IPS-15b (cell line): Measurements from ENCODE around the gene ADGRF4.
"Not testable (repeated sequence)": the region's sequence is repeated elsewhere in the genome, so short reads cannot be mapped to it uniquely, and the experiment has no call there.

Source experiments
- H3K27me3 ChIP-seq: one replicate; pipeline ENCODE4 v1.6.1; 2013; ENCODE audit warnings: low read length; ENCODE audit not compliant: control insufficient read depth, insufficient read depth
- H3K36me3 ChIP-seq: one replicate; pipeline ENCODE4 v1.6.1; 2013; ENCODE audit warnings: low read length; ENCODE audit not compliant: control insufficient read depth, insufficient read depth
- H3K4me1 ChIP-seq: one replicate; pipeline ENCODE4 v1.6.1; 2013; ENCODE audit warnings: mild to moderate bottlenecking, low read length; ENCODE audit not compliant: control insufficient read depth, insufficient read depth
- H3K4me3 ChIP-seq: one replicate; pipeline ENCODE4 v1.5.1; 2013; ENCODE audit warnings: low read depth, low read length
- H3K9ac ChIP-seq: one replicate; pipeline ENCODE4 v1.6.1; 2013; ENCODE audit warnings: low read depth, mild to moderate bottlenecking, low read length
- H3K9me3 ChIP-seq: one replicate; pipeline ENCODE4 v1.6.1; 2013; ENCODE audit warnings: mild to moderate bottlenecking, low read length; ENCODE audit not compliant: control insufficient read depth, insufficient read depth

ADGRF4 gene

DNA sequence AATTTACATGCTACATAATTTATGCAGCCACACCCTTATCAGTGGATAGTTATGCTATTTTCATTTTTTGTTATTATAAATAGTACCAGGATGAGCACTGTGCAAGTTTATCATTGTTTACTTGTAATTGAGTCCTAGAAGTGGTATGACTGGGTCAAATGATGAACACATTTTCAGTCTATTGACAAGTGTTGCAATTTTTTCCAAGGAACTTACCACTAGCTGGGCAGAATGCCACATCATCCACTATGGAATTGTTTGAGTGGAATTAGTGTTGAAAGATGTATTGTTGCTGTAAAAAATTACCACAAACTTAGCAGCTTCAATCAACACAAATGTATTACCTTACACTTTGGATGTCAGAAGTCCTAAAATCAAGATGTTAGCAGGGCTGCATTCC, 45.4 kb downstream of the ADGRF4 start:
- Histone ChIP-seq H3K4me1 (no peaks in the 10 kb centered on the region), H3K4me3 (no peak overlapping the region), H3K27me3 (no peaks in the 10 kb centered on the region), H3K36me3 (no peaks in the 10 kb centered on the region), H3K9ac (no peak overlapping the region), H3K9me3 (no peaks in the 10 kb centered on the region)

DNA sequence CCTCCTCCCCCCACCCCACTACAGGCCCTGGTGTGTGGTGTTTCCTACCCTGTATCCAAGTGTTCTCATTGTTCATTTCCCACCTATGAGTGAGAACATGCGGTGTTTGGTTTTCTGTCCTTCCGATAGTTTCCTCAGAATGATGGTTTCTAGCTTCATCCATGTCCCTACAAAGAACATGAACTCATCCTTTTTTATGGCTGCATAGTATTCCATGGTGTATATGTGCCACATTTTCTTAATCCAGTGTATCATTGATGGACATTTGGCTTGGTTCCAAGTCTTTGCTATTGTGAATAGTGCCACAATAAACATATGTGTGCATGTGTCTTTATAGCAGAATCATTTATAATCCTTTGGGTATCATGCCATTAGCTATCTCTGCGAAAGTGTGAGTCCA, 46.9 kb downstream of the ADGRF4 start:
- H3K9me3 ChIP-seq, H3K4me1 ChIP-seq, H3K36me3 ChIP-seq, H3K4me3 ChIP-seq, H3K27me3 ChIP-seq, H3K9ac ChIP-seq: not testable (repeated sequence)

DNA sequence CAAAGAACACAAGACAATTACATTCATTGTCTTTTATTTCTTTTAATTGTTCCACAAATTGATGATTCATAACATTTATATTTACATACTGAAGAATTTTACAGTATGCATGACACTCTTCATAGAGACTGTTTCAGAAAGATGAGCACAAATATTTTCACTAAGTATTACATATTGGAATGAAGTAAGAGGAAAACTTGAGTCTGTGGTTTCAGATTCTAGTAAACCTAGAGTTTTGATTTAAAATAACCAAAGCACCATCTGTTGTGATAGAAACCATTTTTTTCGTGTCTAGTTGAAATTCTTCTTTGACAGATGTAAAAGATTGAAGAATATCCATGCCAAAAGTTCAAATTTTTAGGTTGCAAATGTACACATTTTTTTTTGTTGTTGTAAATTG, 51.4 kb downstream of the ADGRF4 start:
- no peaks in the 10 kb centered on the region for H3K27me3 ChIP-seq
- H3K9me3 ChIP-seq: no peaks in the 10 kb centered on the region
- no peaks in the 10 kb centered on the region for H3K36me3 ChIP-seq
- no peak overlapping the region for H3K9ac ChIP-seq
- H3K4me1 ChIP-seq: no peaks in the 10 kb centered on the region
- no peak overlapping the region for H3K4me3 ChIP-seq

DNA sequence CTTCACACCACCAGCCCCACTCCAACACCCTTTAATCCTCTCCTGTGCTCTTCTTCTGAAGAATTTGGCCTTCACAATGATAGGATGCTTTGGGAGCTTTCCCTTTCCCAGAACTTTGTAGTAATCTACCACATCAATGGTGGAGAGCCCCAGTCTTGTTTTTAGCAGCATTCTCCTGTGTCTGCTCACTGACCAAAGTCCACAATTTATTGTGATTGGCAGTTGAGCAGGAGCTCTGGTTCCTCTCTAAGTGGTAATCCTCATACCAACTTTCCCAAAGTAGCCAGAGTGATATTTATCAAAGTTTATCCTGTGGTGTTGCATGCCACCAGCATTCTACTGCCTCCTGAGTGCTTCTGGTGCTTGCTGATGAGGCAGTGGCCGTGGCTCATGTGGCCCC, 54.4 kb downstream of the ADGRF4 start:
- H3K9ac ChIP-seq: no peak overlapping the region
- H3K4me3 ChIP-seq: no peak overlapping the region
- no peaks in the 10 kb centered on the region for H3K27me3 ChIP-seq
- no peaks in the 10 kb centered on the region for H3K4me1 ChIP-seq
- no peaks in the 10 kb centered on the region for H3K9me3 ChIP-seq
- no peaks in the 10 kb centered on the region for H3K36me3 ChIP-seq

DNA sequence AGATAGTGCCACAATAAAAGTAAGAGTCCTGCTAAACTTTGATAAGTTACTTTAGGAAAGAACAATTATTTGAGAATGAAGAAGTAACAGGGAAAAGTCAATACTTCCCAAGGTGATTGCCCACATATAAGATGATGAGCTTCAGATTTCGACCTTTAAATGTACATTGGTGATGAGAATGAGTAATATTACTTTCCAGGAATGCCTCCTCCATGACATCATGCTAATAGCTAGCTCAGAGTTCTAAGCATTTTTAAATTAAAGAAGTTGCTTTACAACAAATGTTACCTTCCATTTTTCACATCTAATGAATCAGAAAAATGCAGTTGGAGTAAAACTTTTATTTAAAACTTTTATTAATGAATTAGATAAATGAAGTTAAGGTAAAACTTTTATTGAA, 61.0 kb downstream of the ADGRF4 start:
- H3K4me3 ChIP-seq: no peak overlapping the region
- no peaks in the 10 kb centered on the region for H3K4me1 ChIP-seq
- H3K27me3 ChIP-seq: no peaks in the 10 kb centered on the region
- no peaks in the 10 kb centered on the region for H3K9me3 ChIP-seq
- H3K9ac ChIP-seq: no peak overlapping the region
- no peaks in the 10 kb centered on the region for H3K36me3 ChIP-seq

DNA sequence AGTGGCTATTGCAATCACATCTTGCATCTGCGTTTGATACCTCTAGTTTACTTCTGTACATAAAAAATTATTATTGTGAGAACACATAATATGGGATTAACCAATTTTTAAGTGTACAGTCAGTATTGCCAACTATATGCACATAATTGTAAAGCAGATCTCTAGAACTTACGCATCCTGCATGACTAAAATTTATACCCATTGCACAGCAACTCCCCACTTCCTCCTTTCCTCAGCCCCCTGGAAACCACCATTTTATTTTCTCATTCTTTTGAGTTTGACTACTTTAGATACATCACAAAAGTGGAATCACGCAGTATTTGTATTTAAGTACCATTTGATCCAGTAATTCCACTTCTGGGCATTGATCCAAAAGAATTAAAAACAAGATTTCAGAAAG, 64.1 kb downstream of the ADGRF4 start:
- H3K4me3 ChIP-seq: no peak overlapping the region
- H3K9me3 ChIP-seq: no peaks in the 10 kb centered on the region
- no peaks in the 10 kb centered on the region for H3K4me1 ChIP-seq

DNA sequence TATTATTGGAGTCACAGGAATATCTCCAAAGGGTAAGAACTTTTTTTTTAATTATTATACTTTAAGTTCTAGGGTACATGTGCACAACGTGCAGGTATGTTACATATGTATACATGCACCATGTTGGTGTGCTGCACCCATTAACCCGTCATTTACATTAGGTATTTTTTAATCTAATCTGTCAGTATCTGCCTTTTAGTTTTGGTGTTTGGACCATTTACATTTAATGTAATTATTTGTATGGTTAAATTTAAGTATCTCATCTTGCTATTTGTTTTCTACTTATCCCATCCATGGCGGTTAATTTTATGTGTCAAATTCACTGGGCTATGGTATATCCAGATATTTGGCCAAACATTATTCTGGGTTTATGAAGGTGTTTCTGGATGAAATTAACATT, 68.1 kb downstream of the ADGRF4 start:
- Histone ChIP-seq H3K4me1 (no peaks in the 10 kb centered on the region), H3K9me3 (no peaks in the 10 kb centered on the region), H3K4me3 (no peak overlapping the region), H3K36me3 (no peaks in the 10 kb centered on the region), H3K27me3 (no peaks in the 10 kb centered on the region), H3K9ac (no peak overlapping the region)

More for the DNA sequence above, 64.1 kb downstream of the ADGRF4 start:
- H3K9ac ChIP-seq: no peak overlapping the region
- H3K36me3 ChIP-seq: no peaks in the 10 kb centered on the region
- H3K27me3 ChIP-seq: no peaks in the 10 kb centered on the region

DNA sequence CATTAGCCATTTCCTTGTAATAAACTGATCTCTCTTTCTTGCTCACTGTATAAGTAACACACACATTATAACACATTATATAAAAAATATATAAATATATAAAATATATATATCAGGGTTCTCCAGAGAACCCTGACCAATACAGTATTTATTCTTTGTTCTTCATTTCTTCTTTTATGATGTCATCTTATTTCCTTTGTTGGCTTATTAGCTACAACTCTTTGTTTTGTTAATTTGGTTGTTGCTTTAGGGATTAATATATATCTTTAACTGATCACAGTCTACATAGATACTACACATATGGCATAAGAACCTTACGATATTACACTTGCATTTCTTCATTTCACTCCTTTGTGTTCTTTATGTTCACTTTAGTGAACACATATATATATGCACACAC, 68.7 kb downstream of the ADGRF4 start:
- no peaks in the 10 kb centered on the region for H3K9me3 ChIP-seq
- H3K4me1 ChIP-seq: no peaks in the 10 kb centered on the region
- no peaks in the 10 kb centered on the region for H3K36me3 ChIP-seq
- H3K4me3 ChIP-seq: no peak overlapping the region
- H3K9ac ChIP-seq: no peak overlapping the region
- no peaks in the 10 kb centered on the region for H3K27me3 ChIP-seq

DNA sequence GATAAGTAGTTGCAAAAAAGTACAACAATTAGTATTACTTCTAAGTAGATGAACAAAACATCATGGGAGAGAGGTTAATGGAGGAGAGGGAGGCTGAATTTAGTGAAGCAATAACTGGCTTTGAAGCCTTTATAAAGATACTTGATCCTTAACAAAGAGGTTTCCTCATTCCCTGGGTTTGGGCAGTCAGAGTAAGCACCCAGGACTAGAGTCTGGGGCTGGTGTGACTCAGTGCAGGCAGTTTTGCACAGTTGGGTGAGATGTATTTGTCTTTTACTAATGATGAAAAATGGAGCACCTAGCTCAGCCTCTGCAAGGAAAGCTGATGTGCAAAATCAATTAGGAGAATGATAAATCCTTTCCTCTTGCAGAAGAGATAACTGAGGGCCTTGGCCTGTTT, 71.6 kb downstream of the ADGRF4 start:
- Histone ChIP-seq H3K36me3 (no peaks in the 10 kb centered on the region), H3K4me1 (no peaks in the 10 kb centered on the region), H3K27me3 (no peaks in the 10 kb centered on the region), H3K4me3 (no peak overlapping the region), H3K9ac (no peak overlapping the region), H3K9me3 (no peaks in the 10 kb centered on the region)
